Measurements from ENCODE around the gene XPA. TPM values are rescaled to one million over a fixed set of nuclear protein-coding genes. Genes with fewer than 3 reads are reported as not detected.
"Not testable (repeated sequence)": the region's sequence is repeated elsewhere in the genome, so short reads cannot be mapped to it uniquely, and the experiment has no call there.

Gene XPA
- polyA plus RNA-seq, 3 donors: 2.9 to 15.8 (median 15.4) TPM

- peaks cover 17 to 27% of the 10 kb centered on the region in 2 donors for H3K9me3 ChIP-seq (replicated peaks in 1 of 2; ENCODE audit: control insufficient read depth in 1 of 2, insufficient read depth in 1 of 2, low read length in 2 of 2)
- intact Hi-C loops (cut with micrococcal nuclease): no loop called here
- H3K79me2 ChIP-seq (ENCODE audit: insufficient read depth, low read length): no peaks in the 10 kb centered on the region
- H3K36me3 Mint-ChIP-seq: peaks cover 0 to 4% of the 10 kb centered on the region in 2 donors
- H3K4me1 Mint-ChIP-seq: peaks cover 11% of the 10 kb centered on the region
- 67% methylated on average over 1 of the region's 7 CpGs for WGBS (ENCODE audit: insufficient coverage)
- no peak overlapping the region for H3K4me3 Mint-ChIP-seq
- TF ChIP-seq, protein P1, sequence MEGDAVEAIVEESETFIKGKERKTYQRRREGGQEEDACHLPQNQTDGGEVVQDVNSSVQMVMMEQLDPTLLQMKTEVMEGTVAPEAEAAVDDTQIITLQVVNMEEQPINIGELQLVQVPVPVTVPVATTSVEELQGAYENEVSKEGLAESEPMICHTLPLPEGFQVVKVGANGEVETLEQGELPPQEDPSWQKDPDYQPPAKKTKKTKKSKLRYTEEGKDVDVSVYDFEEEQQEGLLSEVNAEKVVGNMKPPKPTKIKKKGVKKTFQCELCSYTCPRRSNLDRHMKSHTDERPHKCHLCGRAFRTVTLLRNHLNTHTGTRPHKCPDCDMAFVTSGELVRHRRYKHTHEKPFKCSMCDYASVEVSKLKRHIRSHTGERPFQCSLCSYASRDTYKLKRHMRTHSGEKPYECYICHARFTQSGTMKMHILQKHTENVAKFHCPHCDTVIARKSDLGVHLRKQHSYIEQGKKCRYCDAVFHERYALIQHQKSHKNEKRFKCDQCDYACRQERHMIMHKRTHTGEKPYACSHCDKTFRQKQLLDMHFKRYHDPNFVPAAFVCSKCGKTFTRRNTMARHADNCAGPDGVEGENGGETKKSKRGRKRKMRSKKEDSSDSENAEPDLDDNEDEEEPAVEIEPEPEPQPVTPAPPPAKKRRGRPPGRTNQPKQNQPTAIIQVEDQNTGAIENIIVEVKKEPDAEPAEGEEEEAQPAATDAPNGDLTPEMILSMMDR (IDR thresholded peaks at IDR 0.05): no peak
- no peak overlapping the region for H2AFZ ChIP-seq (ENCODE audit: insufficient read depth, low read depth, low read length, poor library complexity, severe bottlenecking)
- peaks cover 6 to 9% of the 10 kb centered on the region in 2 donors for H3K4me1 ChIP-seq (ENCODE audit: control insufficient read depth in 1 of 2, insufficient read depth in 2 of 2, low read length in 2 of 2)
- H3K4me2 ChIP-seq (replicated peaks; ENCODE audit: extremely low read depth, low read length, poor library complexity, severe bottlenecking): no peak overlapping the region
- peaks cover 9 to 22% (median 18%) of the 10 kb centered on the region in 7 donors for H3K9me3 Mint-ChIP-seq
- H3K9ac ChIP-seq (ENCODE audit: insufficient read depth, low read length, poor library complexity, severe bottlenecking): no peak overlapping the region
- H4K20me1 ChIP-seq (ENCODE audit: insufficient read depth, low read length): no peaks in the 10 kb centered on the region
- no peak overlapping the region for H3K27ac ChIP-seq (ENCODE audit: low read depth in 1 of 2, low read length in 2 of 2)
- H3K27me3 ChIP-seq (ENCODE audit: control insufficient read depth in 2 of 2, insufficient read depth in 2 of 2, low read length in 2 of 2): peaks cover 27 to 45% of the 10 kb centered on the region in 2 donors
- no peak overlapping the region for H3K4me3 ChIP-seq (replicated peaks in 1 of 3; ENCODE audit: low read depth in 2 of 3, low read length in 3 of 3)
- H3K27ac Mint-ChIP-seq: no peak overlapping the region
- H3K27me3 Mint-ChIP-seq (ENCODE audit: low read depth in 3 of 3): peaks cover 43 to 52% (median 45%) of the 10 kb centered on the region in 3 donors
- no peaks in the 10 kb centered on the region for H3K36me3 ChIP-seq (replicated peaks in 1 of 2; ENCODE audit: control insufficient read depth in 1 of 2, insufficient read depth in 2 of 2, low read length in 2 of 2)
- no peak for DNase-seq
These were observed 47.9 kb upstream of the XPA start for GRCh38 chr9:97744710-97745708.

DNA sequence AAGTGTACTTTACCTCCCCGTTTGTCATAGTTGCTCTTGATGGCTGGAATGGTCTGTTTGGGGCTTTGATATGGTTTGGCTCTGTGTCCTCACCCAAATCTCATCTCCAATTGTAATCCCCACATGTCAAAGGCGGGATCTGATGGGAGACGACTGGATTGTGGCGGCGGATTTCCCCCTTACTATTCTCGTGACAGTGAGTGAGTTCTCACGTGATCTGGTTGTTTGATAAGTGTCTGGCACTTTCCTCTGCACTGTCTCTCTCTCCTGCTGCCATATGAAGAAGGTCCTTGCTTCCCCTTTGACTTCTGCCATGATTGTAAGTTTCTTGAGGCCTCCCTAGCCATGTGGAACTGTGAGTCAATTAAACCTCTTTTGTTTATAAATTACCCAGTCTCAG is 46.9 kb upstream of the XPA start:
- H3K79me2 ChIP-seq (ENCODE audit: insufficient read depth, low read length); H3K36me3 ChIP-seq (replicated peaks in 1 of 2; ENCODE audit: control insufficient read depth in 1 of 2, insufficient read depth in 2 of 2, low read length in 2 of 2); H4K20me1 ChIP-seq (ENCODE audit: insufficient read depth, low read length); H3K4me2 ChIP-seq (replicated peaks; ENCODE audit: extremely low read depth, low read length, poor library complexity, severe bottlenecking); H3K27ac ChIP-seq (ENCODE audit: low read depth in 1 of 2, low read length in 2 of 2); intact Hi-C loops (cut with micrococcal nuclease); H3K36me3 Mint-ChIP-seq; H2AFZ ChIP-seq (ENCODE audit: insufficient read depth, low read depth, low read length, poor library complexity, severe bottlenecking); H3K9ac ChIP-seq (ENCODE audit: insufficient read depth, low read length, poor library complexity, severe bottlenecking); DNase-seq; H3K27ac Mint-ChIP-seq; H3K4me1 ChIP-seq (ENCODE audit: control insufficient read depth in 1 of 2, insufficient read depth in 2 of 2, low read length in 2 of 2); H3K4me3 ChIP-seq (replicated peaks in 1 of 3; ENCODE audit: low read depth in 2 of 3, low read length in 3 of 3): not testable (repeated sequence)
- Mint-ChIP-seq H3K4me3 (peak overlapping the region in 1 of 2 donors; percentile 31), H3K27me3 (ENCODE audit: low read depth in 3 of 3) (peaks cover 49 to 62% (median 50%) of the 10 kb centered on the region in 3 donors), H3K4me1 (peaks cover 11% of the 10 kb centered on the region), H3K9me3 (peaks cover 9 to 22% (median 18%) of the 10 kb centered on the region in 7 donors)
- H3K27me3 ChIP-seq (ENCODE audit: control insufficient read depth in 2 of 2, insufficient read depth in 2 of 2, low read length in 2 of 2): peaks cover 31 to 55% of the 10 kb centered on the region in 2 donors
- H3K9me3 ChIP-seq (replicated peaks in 1 of 2; ENCODE audit: control insufficient read depth in 1 of 2, insufficient read depth in 1 of 2, low read length in 2 of 2): peaks cover 17 to 32% of the 10 kb centered on the region in 2 donors
- WGBS (ENCODE audit: insufficient coverage): no CpG with 5 or more reads among the region's 7 CpGs
